KBM-7 (cell line): ENCODE results near the gene ARL2.

Experiments
- DNase-seq: peaks from one replicate; pipeline ENCODE4 v3.0.0-alpha.2; 2015
- in situ Hi-C: fragments of 300-500 bp; cut with MboI; formaldehyde crosslinking; loops from 2 replicates; pipeline ENCODE4 v1.14.3; 2020; ENCODE audit warnings: low sequenced_read_pairs, low pct_unique_long_range_greater_than_20kb, mixed read lengths

ARL2 gene

DNA sequence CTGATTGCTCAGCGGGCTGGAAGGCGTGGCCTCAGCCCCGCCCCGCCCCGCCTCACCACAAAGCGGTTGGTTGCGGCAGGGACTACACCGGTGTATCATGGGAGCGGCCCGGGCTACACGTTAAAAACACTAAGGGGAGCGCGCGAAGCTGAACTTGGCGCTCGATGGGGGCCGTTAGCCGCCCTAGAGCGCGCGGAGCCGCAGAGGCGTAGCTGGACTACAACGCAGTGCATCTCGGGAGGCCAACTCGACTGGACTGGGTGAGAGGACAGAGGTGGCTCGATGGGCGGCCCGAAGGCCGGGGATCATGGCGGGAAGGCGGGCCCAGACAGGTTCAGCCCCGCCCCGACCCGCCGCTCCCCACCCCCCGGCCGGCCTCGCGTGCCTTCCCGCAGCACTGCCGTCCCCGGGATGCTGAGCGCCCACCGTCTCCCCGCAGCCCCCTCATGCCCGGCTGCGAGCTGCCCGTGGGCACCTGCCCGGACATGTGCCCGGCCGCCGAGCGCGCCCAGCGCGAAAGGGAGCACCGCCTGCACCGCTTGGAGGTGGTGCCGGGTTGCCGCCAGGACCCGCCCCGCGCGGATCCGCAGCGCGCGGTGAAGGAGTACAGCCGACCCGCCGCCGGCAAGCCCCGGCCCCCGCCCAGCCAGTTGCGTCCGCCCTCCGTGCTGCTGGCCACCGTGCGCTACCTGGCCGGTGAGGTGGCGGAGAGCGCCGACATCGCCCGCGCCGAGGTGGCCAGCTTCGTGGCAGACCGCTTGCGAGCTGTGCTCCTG, 27.1 kb downstream of the ARL2 start, which contains the start of gene SAC3D1:
TSS of gene SAC3D1 (plus strand) at position 364 of the 776 bp plus-strand sequence. CDS start at position 447, 83 bp downstream.
- in situ Hi-C loops: no loop called here
- DNase-seq: peak; percentile 97

DNA sequence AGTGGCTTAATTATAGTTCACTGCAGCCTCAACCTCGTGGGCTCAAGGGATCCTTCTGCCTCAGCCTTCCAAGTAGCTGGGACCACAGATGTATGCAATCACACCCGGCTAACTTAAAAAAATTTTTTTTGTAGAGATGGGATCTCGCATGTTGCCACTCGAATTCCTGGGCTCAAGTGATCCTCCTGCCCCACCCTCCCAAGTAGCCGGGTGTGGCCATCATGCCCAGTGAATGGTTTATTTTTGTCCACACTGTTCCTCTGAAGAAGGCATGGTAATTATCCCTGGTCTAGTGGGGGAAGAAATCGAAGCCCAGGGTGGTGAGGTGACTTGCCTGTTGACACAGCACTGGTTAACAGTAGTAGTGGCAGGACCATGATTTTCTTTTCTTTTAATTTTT, 28.9 kb downstream of the ARL2 start:
- in situ Hi-C loops: no loop called here
- no peak for DNase-seq

DNA sequence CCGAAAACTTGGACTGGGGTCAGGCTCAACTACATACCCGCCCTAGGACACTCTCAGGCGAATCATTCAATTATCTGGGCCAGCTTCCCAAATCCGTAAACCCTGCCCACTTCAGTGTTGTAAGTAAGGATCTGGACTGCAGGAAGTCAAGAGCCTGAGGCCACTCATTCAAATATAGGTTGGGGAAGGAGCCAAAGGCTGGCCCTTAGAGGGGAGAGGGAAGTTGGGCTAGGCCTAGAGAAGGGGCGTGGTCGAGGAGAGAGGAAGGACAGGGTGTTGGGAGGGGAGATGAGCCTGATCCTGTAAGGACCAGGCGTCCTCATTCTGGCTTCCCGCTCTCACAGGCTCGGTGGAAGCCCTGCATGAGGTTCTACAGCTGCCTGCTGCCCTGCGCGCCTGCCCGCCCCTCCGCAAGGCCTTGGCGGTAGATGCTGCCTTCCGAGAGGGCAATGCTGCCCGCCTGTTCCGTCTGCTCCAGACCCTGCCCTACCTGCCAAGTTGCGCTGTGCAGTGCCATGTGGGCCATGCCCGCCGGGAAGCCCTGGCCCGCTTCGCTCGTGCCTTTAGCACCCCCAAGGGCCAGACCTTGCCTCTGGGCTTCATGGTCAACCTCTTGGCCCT, 30.0 kb downstream of the ARL2 start:
- in situ Hi-C loops: no loop called here
- peak; percentile 68 for DNase-seq

DNA sequence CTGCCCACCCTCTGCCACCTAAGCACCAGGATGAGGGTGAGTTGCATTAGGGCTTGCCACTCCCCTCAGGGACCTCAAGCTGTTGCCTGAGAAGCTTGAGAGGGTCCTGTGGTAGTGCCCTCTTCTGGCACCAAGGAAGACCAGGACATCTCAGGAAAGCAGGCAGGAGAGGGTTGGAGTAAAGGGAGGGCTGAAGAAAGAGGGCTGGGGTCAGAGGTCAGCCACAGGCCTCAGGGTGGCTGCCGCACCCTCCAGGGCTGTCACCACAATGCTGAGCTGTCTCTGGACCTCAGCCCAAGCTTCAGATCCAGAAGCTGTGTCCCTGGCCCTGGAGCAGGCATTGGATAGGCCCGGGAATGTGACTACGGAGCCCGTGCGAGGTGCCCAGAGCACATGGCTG, 31.1 kb downstream of the ARL2 start:
- no peak for DNase-seq
- in situ Hi-C loops: no loop called here

DNA sequence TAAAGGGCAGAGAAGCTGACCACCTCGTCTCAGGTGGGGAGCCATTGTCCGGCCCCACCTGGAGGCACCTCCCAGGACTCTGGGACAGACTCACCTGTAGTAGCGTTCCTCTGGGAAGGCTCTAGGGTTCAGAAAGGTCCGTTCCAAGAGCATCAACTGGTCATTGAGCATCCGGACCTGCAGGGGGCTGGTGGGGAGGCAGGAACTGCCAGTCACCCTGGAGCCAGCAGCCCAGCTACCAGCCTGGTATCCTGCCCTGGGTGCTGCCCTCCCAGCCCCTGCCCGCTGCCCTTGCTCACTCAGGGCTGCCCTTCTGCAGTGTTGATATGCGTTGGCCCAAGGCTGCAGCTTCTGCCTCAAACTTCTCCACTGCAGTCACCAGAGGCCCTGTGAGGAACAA, 31.8 kb downstream of the ARL2 start:
- no peak for DNase-seq
- in situ Hi-C loops: no loop called here

DNA sequence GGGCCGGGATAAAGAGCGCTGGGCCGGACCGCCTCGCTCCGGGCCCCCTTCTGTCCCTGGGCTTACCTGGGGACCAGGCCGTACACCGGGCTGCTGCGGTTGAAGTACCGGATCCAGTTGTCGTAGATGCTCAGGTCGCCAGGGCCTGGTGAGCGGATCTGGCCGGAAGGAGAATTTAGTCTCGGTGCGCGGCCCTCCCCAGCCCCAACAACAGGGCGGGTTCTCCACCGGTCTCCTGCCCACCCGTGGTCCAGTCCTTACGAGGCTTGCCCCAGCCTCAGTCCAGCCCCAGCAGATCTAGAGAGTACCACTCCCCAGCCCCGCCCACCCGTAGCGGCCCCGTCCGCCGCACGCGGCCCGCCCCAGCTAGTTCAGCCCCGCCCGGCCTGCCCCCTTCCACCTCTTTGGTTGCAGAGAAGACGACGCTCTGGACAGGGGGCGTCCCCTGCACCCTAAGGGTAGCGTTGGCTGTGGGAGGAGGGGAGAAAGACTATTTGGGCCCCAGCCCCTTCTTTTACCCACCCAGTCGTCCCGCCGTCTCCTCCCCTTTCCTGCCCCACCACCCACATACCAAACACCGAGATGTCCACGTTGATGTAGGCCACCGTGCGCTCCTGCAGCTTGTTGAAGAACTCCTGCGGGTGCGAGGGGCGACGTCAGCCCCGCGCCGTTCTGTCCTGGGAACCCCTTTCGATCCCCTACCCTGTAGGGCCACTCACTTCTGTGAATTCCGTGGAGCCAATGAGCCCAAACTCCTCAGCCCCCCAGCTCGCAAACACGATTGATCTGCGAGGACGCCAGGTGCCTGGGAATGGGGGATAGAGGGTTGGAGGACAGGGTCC, 33.8 kb downstream of the ARL2 start:
- in situ Hi-C loops: no loop called here
- no peak for DNase-seq

DNA sequence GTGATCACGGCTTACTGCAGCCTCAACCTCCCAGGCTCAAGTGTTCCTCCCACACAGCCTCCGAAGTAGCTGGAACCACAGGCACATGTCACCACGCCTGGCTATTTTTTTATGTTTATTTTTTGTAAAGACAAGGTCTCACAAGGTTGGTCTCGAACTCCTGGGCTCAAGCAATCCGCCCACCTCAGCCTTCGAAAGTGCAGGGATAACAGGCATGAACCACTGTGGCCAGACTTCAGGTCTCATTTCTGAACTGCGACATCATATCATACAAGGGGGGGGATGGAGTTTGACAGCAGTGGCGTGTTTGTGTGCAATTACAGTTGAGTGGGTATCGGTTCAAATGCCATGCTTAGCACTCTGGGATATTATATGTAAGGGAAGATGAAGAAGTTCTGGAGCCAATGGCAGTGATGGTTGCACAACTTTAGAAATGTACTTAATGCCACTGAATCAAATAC, 37.5 kb downstream of the ARL2 start:
- in situ Hi-C loops: no loop called here
- no peak for DNase-seq

DNA sequence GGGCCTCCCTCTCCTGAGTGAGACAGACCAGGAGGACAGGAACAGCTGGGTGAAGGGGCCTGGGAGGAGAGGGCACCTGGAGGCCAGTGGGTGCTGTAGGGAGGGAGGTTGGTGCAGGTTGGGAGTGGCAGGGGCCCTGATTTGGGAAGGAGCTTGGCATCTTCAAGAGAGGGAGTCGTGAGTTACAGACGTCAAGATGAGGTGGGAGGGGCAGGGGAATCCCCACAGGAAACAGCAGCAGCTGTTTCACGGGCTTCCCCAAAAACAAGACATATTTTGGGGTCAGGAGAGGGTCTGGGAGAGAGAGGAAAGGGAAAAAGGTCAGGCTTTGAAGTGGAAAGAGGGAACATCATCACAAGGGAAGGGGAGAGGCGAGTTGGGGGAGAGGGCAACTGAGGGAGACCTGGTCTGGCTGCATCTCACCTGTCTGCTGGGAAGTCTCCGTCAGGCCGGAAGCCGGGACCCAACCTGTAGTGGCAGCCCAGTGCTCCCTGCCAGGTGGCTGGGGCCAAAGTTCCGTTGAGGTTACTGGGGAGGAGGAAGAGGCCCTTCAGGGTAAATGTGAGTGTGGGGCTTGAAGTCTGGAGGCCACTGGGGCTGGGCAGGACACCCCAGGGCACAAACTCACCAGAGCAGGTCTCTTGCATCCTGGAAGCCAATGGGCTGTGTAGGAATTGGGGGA, 40.0 kb downstream of the ARL2 start:
- in situ Hi-C loops: no loop called here
- no peak for DNase-seq

DNA sequence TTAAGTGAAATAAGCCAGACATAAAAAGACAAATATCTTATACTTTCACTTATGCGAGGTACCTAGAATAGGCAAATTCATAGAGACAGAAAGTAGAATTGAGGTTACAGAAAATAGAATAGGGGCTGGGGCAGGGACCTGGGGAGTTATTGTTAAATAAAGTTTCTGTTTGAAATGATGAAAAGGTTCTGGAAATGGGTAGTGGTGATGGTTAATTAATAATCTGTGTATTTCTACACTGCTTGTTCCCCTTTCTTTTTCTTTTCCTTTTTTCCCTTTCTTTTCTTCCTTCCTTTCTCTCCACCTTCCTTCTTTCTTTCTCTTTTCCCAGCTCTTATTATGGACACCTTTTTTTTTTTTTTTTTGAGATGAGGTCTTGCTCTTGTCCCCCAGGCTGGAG, 41.6 kb downstream of the ARL2 start:
- DNase-seq: no peak
- in situ Hi-C loops: no loop called here

DNA sequence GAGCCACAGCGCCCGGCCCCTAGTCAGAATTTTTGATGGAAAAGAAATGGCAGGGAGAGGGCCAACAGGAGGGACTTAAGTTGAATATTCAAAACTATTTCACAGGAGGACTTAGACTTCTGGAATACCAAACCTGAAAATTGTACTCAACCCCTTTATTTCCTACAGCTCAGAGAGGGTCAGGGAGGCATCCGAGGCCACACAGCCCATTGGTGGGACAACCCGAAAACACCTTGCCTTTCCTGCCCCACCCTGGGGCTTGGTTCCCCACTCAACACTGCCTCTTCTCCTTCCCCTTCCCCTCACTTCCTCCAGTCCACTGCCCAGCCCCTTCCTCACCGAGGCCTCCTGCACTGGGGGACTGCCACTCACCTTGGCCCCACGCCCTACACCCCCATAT, 43.0 kb downstream of the ARL2 start:
- DNase-seq: no peak
- in situ Hi-C loops: no loop called here

DNA sequence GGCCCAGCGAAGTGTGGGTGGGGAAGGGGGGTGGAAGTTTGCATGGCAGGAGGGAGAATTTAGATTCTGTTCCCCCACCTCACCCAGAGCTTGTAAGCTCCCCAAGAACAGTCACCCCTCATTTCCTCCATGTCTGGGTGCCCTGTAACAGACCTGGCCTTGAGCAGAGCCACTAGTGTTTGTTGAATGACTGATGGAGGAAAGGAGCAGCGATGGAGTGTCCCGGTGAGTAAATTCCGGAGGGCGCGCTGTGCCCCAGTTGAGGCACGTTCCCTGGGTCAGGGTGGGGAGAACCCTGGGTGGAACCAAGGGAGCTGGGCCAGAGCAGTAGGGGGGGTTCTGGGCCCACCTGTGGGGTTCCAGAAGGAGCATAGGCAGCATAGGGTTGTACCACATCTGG, 43.6 kb downstream of the ARL2 start:
- in situ Hi-C loops: no loop called here
- no peak for DNase-seq

DNA sequence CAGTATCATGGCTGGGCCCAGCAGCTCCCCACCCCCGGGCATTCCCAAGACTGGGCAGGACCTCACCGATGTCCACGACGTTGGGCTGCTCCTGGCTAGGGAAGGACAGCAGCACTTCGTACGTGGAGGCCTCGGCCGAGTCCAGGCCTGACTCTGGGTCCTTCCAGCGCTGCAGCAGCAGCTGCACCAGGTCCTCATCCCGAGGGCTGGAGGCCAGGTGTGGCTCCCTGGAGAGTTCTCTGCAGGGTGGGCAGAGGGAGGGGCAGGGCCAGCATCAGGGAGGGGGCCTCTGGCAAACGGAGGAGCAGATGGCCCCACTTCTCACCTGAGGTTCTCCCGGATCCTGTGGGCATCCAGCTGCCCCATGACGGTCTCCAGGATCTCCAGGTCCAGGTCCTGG, 44.1 kb downstream of the ARL2 start:
- in situ Hi-C loops: no loop called here
- no peak for DNase-seq

DNA sequence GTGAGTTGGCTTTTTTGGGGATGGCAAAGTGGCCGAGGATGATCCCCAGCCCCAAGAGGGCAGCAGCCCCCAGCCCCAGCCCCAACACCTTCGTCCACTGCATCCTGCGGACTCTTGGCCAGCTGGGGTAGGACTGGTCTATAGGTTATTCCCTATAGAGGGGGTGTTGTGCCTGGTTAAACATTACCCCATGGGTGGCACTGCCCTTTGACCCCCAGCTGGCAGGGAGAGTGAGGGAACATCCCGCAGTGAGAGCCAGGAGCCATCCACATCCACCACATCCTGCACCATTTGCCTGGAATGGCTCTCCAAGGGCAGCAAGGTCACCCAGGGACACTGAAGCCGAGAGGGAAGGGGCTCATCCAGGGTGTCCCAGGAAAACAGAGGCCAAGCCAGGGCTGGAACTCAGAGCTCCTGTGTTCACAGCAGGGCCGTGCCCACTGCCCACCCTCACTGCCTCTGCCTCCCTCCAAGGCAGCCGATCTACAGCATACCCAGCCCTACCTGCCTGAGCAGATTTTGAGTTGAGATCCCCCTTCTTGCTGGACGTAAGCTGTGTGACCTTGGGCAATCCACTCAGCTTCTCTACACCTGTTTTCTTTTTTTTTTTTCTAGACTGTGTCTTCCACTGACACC, 44.6 kb downstream of the ARL2 start, which contains the start of gene NAALADL1:
TSS of gene NAALADL1 (minus strand) at position 135 of the 636 bp plus-strand sequence. CDS start at position 103, 32 bp downstream.
- in situ Hi-C loops: no loop called here

DNA sequence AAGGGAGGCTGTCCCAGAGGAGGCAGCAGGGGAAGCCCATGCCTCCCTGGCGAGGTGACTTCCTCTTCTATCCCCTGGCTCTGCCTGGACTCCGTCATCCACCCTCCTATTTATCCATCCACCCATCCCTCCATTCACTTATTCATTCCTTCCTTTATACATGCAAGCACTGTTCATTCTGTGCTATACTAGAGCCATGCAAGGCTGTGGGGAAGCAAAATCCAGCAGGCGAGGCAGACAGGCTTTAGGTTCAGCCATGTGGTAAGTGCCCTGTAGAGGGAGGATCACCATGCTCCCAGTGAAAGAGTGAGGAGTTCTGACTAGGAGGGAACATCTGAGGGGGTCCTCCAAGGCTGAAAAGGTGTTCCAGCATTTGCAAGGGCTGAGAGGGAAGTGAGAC, 45.6 kb downstream of the ARL2 start:
- in situ Hi-C loops: no loop called here
- DNase-seq: no peak

More for the DNA sequence above, 44.6 kb downstream of the ARL2 start, which contains the start of gene NAALADL1:
- no peak for DNase-seq

DNA sequence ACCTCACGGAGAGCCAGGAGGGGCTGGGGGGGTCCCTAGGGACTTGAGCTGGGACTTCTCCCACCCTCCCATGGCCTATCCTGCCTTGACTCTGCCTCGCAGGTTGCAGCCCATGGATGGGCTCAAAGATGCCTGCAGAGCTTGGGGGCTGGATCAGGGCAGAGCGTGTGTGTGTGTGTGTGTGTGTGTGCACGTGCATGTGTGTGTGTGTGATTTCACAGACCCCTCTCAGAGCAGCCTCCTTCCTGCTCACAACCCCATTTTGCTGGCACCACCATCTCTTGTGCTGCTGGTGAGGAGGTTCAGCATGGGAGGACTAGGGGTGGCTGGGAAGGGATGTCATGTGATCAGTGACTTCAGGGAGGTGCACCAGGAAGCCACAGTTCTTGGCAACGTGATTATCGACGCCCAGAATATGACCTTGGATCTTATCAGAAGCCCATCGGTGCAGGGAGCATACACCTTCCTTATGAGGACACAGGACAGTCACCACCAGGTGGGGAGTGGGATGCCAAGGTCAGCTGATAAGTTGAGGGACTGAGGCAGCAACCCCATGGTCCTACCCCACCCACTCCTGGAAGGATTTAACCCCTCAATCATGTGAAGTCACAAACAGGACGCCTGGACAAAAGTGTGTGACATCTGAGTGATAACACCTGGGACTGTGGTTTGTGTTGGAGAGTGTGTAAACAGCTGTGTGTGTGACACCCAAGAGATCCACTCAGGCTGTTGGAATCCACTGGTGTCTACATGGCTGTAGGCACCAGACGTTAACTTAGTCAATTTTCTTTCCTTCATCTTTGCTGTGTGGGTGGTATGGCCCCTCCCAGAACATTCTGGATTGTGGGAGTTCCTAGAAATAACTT, 46.2 kb downstream of the ARL2 start:
- no peak for DNase-seq
- in situ Hi-C loops: no loop called here

DNA sequence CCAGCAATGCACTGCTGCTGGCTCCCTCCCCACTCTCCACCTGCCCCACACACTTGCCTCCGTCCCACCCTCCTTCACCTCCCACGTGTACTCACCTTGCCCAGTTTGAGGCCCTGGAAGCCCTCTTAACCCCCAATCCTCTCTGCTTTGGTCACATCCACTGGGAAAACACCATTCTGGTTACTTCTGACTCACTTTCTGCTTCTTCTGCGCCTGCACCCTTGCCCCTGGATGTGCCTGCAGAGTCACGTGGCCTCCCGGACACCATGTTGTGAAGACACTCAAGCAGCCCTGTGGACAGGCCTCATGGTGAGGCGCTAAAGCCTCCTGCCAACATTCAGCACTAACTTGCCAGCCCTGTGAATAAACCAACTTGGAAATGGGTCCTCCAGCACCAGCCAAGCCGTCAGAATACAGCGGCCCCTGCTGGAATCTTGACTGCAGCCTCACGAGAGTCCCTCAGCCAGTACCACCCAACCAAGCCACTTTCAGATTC, 47.0 kb downstream of the ARL2 start:
- in situ Hi-C loops: no loop called here
- no peak for DNase-seq

DNA sequence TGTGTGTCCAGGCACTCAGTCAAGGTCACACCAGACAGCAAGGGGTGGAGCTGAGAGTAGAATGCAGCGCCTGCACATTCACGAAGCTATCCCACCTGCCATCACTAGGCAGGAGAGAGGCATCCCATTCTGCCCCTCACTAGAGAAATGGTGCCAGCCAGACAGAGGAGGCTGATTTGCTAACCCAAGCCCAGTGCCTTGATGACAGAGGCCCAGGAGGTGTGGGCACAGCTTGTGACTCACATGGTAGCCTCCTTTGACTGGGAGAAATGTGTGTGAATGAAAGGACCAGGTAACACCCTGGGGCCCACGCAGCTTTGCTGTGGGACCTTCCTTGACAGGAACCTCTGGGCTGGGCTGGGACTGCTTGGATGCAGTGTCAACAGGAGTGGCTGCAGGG, 49.6 kb downstream of the ARL2 start:
- in situ Hi-C loops: no loop called here
- DNase-seq: no peak

DNA sequence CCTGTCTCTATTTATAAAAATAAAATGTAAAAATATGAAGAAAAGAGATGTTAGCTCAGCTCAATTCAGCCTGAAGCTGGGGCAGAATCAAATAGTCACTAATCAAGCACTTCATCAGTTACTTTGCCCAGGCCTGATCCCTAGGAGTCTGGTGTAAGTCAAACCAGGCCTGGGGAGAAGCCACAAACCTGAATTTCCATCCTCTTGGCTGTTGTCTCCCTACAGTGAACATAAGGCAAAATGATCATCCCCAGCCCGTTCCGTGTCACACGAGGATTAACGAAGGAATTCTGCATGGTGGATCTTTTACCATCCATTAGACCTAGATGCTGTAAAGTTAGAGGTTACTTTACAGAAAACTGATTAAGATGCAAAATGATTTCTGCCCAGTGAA, 50.9 kb downstream of the ARL2 start:
- in situ Hi-C loops: no loop called here
- no peak for DNase-seq
